HG02943 (cell line): Measurements from ENCODE around the gene PLAGL2.
"Not testable (repeated sequence)": the region's sequence is repeated elsewhere in the genome, so short reads cannot be mapped to it uniquely, and the experiment has no call there.

ENCODE experiments used
- ATAC-seq: cut with Tn5 transposase; IDR thresholded peaks from one replicate; pipeline ENCODE4 v1.9.1; 2021; ENCODE audit warnings: mild to moderate bottlenecking, low read depth, moderate library complexity; ENCODE audit not compliant: unreplicated experiment

PLAGL2 gene

GRCh38 chr20:32188376-32189122 is 19.0 kb downstream of the PLAGL2 start:
- no peak for ATAC-seq

GRCh38 chr20:32186506-32186905 is 21.0 kb downstream of the PLAGL2 start:
- no peak for ATAC-seq

- ATAC-seq: no peak
These were observed 22.5 kb downstream of the PLAGL2 start for GRCh38 chr20:32184961-32185603.

GRCh38 chr20:32183947-32184635 is 23.5 kb downstream of the PLAGL2 start:
- ATAC-seq: no peak

GRCh38 chr20:32181606-32182005 is 25.9 kb downstream of the PLAGL2 start:
- ATAC-seq: no peak

- no peak for ATAC-seq
These were observed 27.6 kb downstream of the PLAGL2 start for GRCh38 chr20:32179934-32180333.

GRCh38 chr20:32179515-32179914 is 28.0 kb downstream of the PLAGL2 start:
- ATAC-seq: no peak

- not testable (repeated sequence) for ATAC-seq
These were observed 29.8 kb downstream of the PLAGL2 start for GRCh38 chr20:32177696-32178095.

- ATAC-seq: no peak
These were observed 39.2 kb downstream of the PLAGL2 start for GRCh38 chr20:32168184-32168910.

GRCh38 chr20:32167552-32167951 is 40.0 kb downstream of the PLAGL2 start:
- ATAC-seq: no peak

- ATAC-seq: no peak
These were observed 41.6 kb downstream of the PLAGL2 start for GRCh38 chr20:32165836-32166545.

GRCh38 chr20:32164984-32165735 is 42.4 kb downstream of the PLAGL2 start:
- no peak for ATAC-seq

GRCh38 chr20:32163951-32164350 is 43.6 kb downstream of the PLAGL2 start:
- no peak for ATAC-seq

GRCh38 chr20:32162351-32162750 is 45.2 kb downstream of the PLAGL2 start:
- ATAC-seq: no peak

GRCh38 chr20:32160341-32160740 is 47.2 kb downstream of the PLAGL2 start:
- ATAC-seq: no peak

- no peak for ATAC-seq
These were observed 47.7 kb downstream of the PLAGL2 start for GRCh38 chr20:32159766-32160221.

GRCh38 chr20:32158943-32159660 is 48.4 kb downstream of the PLAGL2 start:
- no peak for ATAC-seq

GRCh38 chr20:32158351-32158750 is 49.2 kb downstream of the PLAGL2 start:
- no peak for ATAC-seq

- ATAC-seq: no peak
These were observed 49.9 kb downstream of the PLAGL2 start for GRCh38 chr20:32157611-32158010.
